ENCODE data around the gene VPREB3.
A peak's percentile ranks its signal among the peaks of the same experiment; 100 is the strongest.

VPREB3 gene

DNA sequence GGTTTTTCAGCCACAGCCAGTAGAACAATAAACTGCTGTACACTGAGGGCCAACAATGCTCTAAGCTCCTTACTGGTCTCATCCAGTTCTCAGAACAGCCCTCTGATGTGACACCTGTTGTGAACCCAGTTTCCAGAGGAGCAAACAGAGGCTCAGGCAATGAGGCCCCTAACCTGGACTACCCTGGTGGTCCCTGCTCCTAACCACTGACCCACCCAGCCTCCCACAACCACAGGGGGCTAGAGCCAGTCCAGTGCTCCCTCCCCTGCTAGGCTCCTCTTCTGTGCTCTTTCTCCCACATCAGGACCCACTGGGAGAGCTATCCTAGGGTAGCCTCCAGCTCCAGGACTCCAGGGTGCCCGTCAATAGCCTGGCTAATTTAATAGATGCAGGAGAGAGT, 28.5 kb upstream of the VPREB3 start:
- no peak for DNase-seq (ENCODE audit: low read depth)

DNA sequence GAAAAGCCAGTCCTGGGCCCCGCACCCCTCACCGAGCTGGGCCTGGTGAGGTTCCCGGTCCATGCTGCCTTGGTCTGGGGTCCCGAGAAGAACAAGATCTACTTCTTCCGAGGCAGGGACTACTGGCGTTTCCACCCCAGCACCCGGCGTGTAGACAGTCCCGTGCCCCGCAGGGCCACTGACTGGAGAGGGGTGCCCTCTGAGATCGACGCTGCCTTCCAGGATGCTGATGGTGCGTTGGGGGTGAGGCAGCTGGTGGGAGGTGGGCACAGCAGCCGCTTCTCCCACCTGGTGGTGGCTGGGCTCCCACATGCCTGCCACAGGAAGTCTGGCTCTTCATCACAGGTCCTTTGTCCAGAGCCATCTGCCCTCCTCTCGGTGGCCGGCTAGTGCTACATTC, 28.0 kb upstream of the VPREB3 start:
- DNase-seq (ENCODE audit: low read depth), result no peak

DNA sequence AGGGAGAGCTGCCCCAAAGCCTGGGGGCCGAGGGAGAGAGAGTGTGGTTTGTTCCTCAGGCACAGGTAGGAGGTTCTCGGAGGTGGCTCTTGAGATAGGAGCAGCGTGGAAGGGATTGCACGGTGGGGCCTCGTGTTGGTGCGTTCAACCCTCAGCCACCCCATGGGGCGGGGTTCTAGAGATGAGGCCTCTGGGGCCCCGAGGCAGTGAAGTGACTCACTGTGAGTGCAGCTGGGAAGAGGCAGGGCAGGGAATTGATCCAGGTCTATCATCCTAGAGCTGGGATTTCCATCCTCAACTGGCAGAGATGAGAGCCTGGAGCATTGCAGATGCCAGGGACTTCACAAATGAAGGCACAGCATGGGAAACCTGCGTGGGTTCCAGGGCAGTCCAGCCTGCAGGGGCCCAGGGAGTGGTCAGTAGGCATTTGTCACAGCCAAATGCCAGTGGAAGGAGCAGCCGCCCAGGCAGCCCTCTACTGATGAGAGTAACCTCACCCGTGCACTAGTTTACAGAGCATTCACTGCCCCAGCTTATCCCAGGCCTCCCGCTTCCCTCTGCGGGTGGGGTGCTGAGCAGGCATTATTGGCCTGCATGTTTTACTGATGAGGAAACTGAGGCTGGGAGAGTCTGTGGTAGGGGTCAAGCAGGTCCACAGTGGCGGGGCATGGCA, 27.4 kb upstream of the VPREB3 start:
- no peak for DNase-seq (ENCODE audit: low read depth)

DNA sequence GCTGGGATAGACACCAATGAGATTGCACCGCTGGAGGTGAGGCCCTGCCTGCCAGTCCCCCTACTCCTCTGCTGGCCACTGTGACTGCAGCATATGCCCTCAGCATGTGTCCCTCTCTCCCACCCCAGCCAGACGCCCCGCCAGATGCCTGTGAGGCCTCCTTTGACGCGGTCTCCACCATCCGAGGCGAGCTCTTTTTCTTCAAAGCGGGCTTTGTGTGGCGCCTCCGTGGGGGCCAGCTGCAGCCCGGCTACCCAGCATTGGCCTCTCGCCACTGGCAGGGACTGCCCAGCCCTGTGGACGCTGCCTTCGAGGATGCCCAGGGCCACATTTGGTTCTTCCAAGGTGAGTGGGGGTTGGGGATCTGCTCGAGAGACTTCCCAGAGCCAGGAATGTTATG, 26.8 kb upstream of the VPREB3 start:
- no peak for DNase-seq (ENCODE audit: low read depth)

DNA sequence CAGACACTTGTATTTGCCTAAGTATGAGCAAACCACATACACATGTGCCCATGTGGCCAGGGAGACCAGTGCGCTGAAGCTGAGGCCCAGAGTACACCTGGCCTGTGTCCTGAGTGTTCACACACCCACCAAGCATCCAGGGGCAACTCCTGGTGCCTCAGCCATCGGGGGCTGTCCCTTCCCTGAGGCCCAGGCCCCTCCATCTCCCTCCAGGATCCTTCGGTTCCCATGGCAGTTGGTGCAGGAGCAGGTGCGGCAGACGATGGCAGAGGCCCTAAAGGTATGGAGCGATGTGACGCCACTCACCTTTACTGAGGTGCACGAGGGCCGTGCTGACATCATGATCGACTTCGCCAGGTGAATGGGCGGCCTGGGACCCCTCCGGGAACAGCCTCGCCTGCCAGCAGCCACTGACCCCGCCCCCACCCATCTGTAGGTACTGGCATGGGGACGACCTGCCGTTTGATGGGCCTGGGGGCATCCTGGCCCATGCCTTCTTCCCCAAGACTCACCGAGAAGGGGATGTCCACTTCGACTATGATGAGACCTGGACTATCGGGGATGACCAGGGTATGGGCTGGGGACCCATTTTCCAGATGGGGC, 26.0 kb upstream of the VPREB3 start:
- DNase-seq (ENCODE audit: low read depth), result no peak

DNA sequence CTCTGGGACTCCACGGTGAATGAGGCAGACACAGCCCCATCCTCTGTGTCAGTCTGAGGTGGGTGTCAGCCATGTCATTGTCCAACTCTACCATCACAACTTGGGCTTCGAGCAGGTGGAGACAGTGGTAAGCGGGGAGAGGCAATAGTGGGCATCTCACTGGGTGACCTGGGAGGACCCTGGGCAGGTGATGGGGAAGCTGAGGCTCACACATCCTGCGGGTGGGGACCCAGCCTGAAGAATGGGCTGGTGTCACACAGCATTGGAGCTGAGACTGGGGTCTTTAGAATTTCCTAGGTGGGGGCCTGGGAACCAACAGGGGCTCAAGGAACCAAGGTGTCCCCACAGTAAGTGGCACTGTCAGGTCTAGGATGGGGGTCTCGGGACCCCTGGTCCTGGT, 25.5 kb upstream of the VPREB3 start:
- DNase-seq (ENCODE audit: low read depth), result no peak

DNA sequence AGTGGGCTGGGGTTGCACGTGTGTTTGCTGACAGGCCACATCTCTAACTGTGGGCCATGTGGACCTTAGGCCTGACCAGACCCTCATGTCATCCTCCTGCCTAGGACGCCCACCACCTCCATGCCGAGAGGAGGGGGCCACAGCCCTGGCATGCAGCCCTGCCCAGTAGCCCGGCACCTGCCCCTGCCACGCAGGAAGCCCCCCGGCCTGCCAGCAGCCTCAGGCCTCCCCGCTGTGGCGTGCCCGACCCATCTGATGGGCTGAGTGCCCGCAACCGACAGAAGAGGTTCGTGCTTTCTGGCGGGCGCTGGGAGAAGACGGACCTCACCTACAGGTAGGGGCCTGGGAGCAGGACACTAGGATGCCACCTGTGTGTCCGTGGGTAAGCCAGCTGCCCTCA, 24.9 kb upstream of the VPREB3 start:
- DNase-seq (ENCODE audit: low read depth), result no peak

DNA sequence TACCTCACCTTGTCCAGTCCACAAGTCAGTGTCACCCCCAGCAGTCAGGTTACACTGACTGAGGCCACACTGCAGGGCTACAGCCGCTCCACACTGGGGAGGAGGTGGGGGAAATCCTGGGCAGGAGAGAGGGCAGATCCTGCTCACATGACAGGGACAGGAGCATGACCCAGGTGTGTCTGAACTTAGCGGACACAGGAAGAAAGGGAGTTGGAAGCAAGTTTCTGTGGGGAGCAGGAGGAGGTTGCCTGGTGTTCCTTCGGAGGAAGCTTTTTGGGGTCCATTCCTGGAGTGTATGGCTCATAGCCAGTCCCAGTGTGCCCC, 24.3 kb upstream of the VPREB3 start:
- no peak for DNase-seq (ENCODE audit: low read depth)

DNA sequence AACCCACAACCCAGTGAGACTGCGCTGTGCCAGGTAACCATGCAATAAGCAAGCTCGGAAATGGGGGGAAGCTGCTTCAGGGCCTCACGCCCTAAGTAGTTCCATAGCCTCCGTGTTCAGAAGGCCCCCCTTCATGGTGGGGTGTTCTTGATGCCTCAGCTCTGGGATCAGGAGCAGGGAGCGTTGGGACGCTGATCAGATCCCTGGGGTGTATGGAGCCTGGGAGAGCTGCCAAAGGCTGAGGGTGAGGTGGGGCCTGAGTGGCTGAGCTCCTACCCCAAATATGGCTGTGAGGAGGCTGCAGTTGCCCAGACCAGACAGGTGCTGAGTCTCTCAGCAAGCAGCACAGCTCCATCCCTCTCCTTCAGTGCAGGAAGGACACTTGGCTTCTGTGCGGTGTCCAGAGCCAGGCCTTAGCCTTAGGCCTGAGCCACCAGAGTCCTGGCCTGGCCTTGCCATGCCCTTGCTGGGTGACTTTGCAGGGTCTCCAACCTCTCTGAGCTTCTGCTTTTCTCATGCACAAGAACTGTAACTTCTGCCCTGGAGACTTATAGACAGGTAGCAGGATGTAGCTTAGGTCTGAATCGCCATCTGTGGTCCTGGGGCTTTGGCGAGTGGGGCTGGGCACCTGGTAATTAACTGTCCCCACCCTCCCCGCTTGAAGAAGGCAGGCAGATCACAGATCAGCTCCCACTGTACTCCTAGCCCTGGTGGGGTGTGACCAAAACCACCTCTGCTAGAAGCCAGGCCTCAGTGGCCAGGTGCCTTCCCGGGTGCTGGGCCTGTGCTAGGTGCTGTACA, 23.8 kb upstream of the VPREB3 start:
- no peak for DNase-seq (ENCODE audit: low read depth)

DNA sequence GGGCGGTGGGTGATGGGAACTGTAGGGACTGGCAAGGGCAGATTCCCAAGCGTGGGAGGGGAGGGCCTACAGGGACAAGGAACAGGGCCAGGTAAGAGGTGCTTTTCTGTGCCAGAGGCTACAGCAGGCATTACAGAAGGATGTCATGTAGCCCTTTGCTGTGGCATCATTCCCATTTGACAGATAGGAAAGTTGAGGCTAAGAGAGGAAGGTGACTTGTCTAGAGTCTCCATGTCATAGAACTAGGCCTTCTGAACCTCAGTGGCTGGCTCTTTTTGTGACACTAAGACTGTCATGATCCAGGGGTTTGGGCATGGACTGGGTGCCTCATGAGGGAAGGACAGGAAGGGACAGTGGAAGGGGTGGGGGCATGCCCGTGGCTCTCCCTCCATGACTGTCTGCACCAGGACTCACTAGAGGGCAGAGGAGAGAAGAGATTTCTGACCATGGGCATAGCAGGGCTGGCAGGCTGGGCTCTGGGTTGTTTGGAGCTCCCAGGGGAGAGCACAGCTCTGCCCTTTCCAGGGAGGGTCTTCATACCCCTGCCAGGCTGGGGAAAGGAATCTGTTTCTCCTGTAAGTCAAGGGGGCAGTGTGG, 21.7 kb upstream of the VPREB3 start:
- DNase-seq (ENCODE audit: low read depth), result no peak

DNA sequence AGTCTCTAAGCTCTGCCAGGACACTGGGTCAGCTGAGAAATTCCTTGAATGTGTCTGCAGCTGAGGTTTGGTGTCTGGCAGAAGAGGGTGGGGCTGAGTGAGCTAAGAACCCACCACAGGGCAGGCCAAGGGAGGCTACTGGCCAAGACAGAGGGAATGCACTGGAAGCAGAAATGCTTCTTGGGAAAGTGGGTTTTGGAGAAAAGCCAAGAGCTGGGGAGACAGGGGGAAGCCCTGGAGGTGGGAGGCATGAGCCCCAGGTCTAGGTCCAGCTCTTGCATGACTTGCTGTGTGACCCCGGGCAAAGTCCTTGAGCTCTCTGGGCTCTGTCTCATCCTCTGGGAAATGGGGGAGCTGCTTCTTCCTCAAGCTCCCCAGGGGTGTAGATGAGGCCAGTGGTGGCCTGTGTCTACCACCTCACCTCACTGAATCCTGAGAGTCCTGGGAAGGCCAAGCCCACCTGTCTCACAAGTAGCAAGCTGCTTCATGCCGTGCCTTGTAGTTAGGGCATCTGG, 20.8 kb upstream of the VPREB3 start:
- no peak for DNase-seq (ENCODE audit: low read depth)

DNA sequence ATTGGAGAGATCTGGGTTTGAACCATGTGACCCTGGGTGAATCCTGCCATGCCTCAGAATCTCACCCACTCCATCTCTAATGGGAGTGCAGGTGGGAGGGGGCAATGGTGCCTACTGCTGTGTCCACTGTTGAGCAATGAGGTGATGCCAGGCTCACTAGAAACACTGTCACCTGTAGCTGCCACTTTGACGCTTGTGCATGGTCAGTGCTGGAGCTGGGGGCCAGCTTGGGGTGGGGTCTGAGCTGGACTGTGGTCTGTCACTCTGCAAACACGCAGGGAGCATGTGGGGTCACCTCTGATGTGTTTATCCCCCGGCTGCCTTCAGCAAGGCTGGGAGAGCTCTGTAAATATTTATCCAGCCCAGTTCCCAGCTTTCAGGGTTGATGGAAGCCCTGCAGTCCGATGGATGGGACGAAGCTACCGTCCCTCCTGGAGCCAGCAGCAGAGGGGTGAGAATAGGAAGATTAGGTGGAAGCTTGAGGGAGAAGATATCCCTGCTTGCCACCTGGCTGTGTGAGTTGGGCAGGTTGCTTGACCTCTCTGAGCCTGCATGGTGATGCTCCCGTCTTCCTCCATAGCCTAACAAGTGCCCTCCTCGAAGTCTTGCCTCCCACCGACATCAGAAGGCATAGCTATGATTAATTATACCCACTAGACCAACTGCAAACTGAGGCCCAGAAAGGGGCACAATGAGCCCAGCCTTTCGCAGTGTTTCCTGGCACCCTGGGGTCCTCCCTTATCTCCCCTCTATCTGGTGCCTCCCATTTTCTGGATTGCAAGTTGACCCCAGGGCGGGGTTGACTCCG, 20.1 kb upstream of the VPREB3 start:
- DNase-seq (ENCODE audit: low read depth), result no peak

DNA sequence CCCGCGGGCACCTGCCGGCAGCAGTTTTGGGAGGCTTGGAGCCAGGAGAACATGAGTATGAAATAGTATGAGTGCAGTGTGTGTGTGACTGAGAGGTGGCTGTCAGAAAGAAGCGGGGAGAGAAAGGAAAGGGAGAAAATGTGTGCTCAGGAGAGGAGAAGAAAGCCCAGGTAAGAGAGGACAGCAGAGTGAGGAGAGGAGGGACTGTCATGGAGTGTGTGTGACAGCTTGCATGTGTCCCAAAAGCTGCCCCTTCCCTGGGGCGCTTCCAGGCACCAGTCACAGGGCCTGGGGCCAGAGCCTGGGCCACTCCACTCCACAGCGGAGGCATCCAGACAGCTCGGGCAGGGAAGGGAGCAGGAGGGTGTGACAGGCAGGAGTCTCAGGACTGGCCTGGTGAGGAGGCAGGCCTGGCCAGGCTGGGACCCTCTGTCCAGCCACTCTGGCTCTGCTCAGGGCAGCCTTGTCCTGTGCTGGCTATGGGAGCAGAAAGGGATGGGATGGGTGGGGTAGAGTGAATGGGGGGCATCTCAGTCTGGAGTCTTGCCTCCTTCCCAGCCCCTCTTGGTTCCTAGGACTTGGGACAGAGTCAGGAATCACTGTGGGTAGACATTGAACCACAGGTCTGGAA, 19.4 kb upstream of the VPREB3 start:
- DNase-seq (ENCODE audit: low read depth), result no peak

DNA sequence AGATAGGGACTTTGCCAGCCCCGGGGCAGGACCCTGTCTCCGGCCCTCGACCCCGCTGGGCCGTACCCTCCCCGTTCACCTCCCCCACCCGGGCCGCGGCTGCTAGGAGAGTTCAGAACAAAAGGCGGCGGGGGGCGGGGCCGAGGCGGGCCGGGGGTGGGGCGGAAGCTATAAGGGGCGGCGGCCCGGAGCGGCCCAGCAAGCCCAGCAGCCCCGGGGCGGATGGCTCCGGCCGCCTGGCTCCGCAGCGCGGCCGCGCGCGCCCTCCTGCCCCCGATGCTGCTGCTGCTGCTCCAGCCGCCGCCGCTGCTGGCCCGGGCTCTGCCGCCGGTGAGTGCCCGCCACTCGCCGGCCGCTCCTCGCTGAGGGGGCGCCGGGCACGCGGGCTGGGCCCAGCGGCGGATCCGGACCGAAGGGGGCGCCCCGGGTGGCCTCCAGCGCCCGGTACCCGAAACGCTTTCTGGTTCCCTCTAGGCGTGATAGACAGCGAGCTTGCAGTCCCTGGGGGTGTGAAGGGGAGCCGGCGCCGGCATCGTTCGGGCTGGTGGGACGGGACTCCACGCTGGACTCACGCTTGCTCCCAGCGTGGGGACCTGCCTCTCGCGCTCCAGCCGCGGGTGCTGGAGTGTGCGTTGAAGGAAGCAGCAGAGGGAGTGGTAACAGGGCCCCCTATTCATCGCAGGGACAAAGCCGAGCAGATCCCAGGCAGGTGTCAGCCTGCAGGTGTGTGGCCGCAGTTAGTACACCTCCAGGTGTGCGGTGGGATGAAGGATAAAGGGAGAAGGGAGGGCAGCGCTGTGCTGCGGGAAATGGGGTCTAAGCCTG, 18.6 kb upstream of the VPREB3 start, which contains the start of gene MMP11:
MMP11 (plus strand) TSS at position 201 of the 825 bp plus-strand sequence; CDS start at position 223, 22 bp downstream.
- DNase-seq (ENCODE audit: low read depth), result peak; percentile 49

DNA sequence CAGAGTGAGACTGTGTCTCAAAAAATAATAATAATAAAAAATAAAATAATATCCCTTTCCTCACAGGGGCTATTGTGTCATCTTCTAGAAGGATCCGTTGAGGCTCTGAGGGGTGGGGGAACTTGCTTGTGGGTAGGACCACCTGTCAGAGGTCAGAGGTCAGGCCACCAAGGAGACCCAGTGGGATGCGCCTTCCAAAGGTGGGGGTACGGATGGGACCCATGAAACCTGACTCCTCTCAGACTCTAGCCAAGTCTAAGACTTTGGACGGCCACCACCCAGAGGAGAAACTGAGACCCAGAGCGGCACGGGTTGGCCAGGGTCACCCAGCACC, 18.1 kb upstream of the VPREB3 start:
- DNase-seq (ENCODE audit: low read depth), result no peak

DNA sequence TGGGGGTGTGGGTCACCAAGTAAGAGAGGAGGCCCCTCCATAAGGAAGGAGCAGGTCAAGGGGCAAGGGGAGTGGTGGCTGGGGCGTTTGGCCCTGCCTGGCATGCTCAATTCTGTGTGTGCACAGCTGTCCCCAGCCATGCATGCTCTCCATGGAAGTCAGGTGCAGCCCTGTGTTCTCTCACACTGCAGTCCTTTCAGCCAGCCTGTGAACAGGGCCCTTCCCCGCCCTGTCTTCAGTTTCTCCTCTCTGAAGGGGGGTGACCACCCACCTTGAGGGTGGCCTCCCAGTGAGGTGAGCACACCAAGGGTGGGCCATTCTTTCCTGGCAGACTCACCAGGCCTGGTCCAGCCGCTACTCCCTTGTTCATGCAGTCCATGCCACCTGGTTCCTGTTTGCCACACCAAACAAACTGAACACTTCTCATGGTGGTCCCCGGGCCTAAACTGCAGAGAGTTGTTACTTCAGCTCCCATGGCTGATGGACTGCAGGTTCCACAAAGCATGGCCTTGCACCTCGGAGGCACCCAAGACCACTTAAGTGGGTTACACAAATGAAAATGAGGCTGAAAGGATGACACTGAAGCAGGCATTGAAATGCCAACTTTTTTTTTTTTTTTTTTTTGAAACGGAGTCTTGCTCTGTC, 15.2 kb upstream of the VPREB3 start:
- no peak for DNase-seq (ENCODE audit: low read depth)

DNA sequence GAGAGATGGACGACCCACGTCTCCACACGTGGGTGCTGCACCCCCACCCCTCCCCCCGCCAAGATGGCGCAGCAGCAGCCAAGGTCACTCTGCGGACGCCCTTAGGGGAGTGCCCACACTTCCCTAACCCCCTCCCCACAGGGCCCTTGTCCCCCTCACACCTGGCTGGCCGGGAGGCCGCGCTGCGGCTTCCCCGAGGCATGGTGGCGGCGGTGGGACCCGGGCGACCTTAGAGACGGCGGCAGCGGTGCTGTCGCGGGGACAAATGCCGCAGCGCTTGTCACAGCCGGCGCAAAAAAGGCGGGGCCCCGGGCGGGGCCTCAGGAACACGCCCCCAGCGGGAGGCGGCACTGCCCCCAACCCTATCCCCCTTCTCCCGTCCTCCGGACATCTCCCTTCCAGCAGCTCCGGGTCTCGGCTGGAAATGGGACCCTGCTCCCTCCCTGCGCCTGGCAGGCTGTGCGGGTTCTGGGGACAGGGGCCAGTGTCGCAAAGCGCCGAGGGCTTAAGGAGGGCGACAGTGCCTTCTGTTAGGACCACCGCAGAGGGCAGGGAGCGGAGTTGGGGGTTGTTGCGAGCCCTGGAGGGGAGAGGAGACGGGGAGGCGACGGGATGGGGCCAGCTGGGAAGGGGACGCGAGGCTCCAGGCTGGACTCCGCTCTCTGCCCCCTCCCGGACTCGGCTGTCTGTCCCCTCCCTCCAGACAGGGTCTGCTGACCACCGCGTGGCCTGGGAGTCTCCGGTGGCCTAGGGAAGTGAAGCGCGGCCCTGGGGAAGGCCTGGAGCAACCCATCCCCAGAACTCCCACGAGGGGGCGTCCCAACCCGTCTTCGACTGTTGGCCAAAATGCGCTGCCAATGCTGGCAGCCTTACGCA, 13.7 kb upstream of the VPREB3 start, which contains the start of gene CHCHD10:
CHCHD10 (minus strand) TSS at position 300 of the 876 bp plus-strand sequence; CDS start at position 202, 98 bp downstream.
- DNase-seq (ENCODE audit: low read depth), result peak; percentile 60

DNA sequence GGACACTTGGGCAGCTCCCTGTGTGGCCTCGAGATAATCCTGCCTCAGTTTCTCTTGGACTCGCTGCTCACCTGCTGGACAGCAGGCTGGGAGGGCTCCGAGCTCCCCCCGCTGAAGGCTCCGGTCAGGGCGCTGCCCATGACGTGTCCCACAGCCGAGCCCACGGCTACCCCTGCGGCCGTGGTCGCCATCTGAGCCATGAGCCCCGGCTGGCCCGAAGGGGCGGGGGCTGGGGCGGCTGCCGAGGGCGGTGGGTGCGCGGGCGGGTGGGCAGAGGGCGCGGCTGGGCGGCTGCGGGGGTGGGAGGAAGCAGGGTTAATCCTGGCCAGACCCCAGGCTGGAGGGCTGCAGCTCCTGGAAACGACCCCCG, 13.1 kb upstream of the VPREB3 start:
- DNase-seq (ENCODE audit: low read depth), result no peak

All from activated T-helper 9 cell treated with anti-CD3 and anti-CD28 coated beads, Interleukin-2, amount 50 U/mL, for 16 hours (primary cell).